Left lung (tissue), 10 donors: ENCODE measurements around the gene ELAVL4. TPM values are rescaled to one million over a fixed set of nuclear protein-coding genes. Genes with fewer than 3 reads are reported as not detected.

Experiments used
- ATAC-seq: fragments of 200-7000 bp; cut with Tn5 transposase; one replicate; pipeline ENCODE4 v1.9.1; 2020; ENCODE audit warnings: moderate library complexity
- DNase-seq, 4 donors: peaks; one replicate each; pipeline ENCODE4 v3.0.0-alpha.2; 2013 to 2020
- H3K27ac ChIP-seq, 2 donors: fragments of 200-600 bp; sonication (generic) in 1 of 2; one replicate each; pipeline versions ENCODE4 v1.5.0 to v1.8.0; 2020 to 2021
- H3K27me3 ChIP-seq, 2 donors: fragments of 200-600 bp; sonication (generic) in 1 of 2; one replicate each; pipeline versions ENCODE4 v1.5.0 to v1.8.0; 2020 to 2021
- H3K36me3 ChIP-seq, 2 donors: fragments of 200-600 bp; sonication (generic) in 1 of 2; one replicate each; pipeline versions ENCODE4 v1.5.0 to v1.8.0; 2020 to 2021
- H3K4me1 ChIP-seq, 2 donors: fragments of 200-600 bp; one replicate each; pipeline ENCODE4 v1.8.0; 2021
- H3K4me3 ChIP-seq, 2 donors: fragments of 200-600 bp; sonication (generic) in 1 of 2; one replicate each; pipeline versions ENCODE4 v1.5.0 to v1.8.0; 2020 to 2021; ENCODE audit warnings: mild to moderate bottlenecking in 1 of 2
- H3K9me3 ChIP-seq, 2 donors: fragments of 200-600 bp; sonication (generic) in 1 of 2; one replicate each; pipeline versions ENCODE4 v1.5.0 to v1.8.0; 2020 to 2021
- intact Hi-C, 2 donors: fragments of 100-400 bp; cut with DNase I; formaldehyde crosslinking; loops; one replicate each; pipeline versions ENCODE4 v1.11.2 to v1.14.2; 2022
- polyA plus RNA-seq, 6 donors: library from polyadenylated mRNA; unstranded; fragments of 120-200 nt; gene quantifications; one replicate each; pipeline ENCODE4 v1.2.1, GENCODE V29; 2013; ENCODE audit not compliant: insufficient read length in 6 of 6
- total RNA-seq, 2 donors: library from RNA; stranded (reverse); fragmentation: NEBNext Ultra II Directional; extraction: Animal tissue kit (Norgen Biotek cat#: 25700); gene quantifications; one replicate each; pipeline ENCODE4 v1.2.1, GENCODE V29; 2021
- TF ChIP-seq, protein P1 (sequence below), 2 donors: fragments of 200-600 bp; sonication (generic) in 1 of 2; IDR thresholded peaks; one replicate each; pipeline versions ENCODE4 v1.5.0 to v1.8.0; 2021; ENCODE audit warnings: antibody characterized with exemption in 2 of 2
- donor health status: DM: no; HTN: yes; CAD: no.
- donor health status: DM: no; HTN: no; CAD: no.

Gene ELAVL4
- total and polyA plus RNA-seq, 8 donors = 0.41 to 1.3 (median 0.86) TPM; not detected in 2

GRCh38 chr1:50252196-50252595 lies 143.5 kb downstream of the ELAVL4 start:
- no peak for ATAC-seq
- intact Hi-C loops = no loop called here
- no peaks in the 10 kb centered on the region for H3K9me3 ChIP-seq
- no peak overlapping the region for H3K27ac ChIP-seq
- no peaks in the 10 kb centered on the region for H3K36me3 ChIP-seq
- peaks cover 0 to 23% of the 10 kb centered on the region in 2 donors for H3K27me3 ChIP-seq
- TF ChIP-seq, protein P1, sequence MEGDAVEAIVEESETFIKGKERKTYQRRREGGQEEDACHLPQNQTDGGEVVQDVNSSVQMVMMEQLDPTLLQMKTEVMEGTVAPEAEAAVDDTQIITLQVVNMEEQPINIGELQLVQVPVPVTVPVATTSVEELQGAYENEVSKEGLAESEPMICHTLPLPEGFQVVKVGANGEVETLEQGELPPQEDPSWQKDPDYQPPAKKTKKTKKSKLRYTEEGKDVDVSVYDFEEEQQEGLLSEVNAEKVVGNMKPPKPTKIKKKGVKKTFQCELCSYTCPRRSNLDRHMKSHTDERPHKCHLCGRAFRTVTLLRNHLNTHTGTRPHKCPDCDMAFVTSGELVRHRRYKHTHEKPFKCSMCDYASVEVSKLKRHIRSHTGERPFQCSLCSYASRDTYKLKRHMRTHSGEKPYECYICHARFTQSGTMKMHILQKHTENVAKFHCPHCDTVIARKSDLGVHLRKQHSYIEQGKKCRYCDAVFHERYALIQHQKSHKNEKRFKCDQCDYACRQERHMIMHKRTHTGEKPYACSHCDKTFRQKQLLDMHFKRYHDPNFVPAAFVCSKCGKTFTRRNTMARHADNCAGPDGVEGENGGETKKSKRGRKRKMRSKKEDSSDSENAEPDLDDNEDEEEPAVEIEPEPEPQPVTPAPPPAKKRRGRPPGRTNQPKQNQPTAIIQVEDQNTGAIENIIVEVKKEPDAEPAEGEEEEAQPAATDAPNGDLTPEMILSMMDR (IDR thresholded peaks at IDR 0.05) = no peak
- H3K4me1 ChIP-seq = no peaks in the 10 kb centered on the region
- H3K4me3 ChIP-seq = no peak overlapping the region
- DNase-seq = no peak

Other genes with a start within 250 kb of the ELAVL4 start
- gene AGBL4, start 85.0 kb upstream of the ELAVL4 start, total RNA-seq = 1 to 10 TPM in 1 of 2 donors, under 1 TPM in 1; 0.32 to 1.1 TPM
- gene AGBL4, start 85.0 kb upstream of the ELAVL4 start, polyA plus RNA-seq = 1 to 10 TPM in 1 of 6 donors, under 1 TPM in 5; 0.69 to 1.3 (median 0.87) TPM